ENCODE measurements around the gene BCAS3.
A peak's percentile ranks its signal among the peaks of the same experiment; 100 is the strongest.
"Not testable (repeated sequence)": the region's sequence is repeated elsewhere in the genome, so short reads cannot be mapped to it uniquely, and the experiment has no call there.

Gene BCAS3

DNA sequence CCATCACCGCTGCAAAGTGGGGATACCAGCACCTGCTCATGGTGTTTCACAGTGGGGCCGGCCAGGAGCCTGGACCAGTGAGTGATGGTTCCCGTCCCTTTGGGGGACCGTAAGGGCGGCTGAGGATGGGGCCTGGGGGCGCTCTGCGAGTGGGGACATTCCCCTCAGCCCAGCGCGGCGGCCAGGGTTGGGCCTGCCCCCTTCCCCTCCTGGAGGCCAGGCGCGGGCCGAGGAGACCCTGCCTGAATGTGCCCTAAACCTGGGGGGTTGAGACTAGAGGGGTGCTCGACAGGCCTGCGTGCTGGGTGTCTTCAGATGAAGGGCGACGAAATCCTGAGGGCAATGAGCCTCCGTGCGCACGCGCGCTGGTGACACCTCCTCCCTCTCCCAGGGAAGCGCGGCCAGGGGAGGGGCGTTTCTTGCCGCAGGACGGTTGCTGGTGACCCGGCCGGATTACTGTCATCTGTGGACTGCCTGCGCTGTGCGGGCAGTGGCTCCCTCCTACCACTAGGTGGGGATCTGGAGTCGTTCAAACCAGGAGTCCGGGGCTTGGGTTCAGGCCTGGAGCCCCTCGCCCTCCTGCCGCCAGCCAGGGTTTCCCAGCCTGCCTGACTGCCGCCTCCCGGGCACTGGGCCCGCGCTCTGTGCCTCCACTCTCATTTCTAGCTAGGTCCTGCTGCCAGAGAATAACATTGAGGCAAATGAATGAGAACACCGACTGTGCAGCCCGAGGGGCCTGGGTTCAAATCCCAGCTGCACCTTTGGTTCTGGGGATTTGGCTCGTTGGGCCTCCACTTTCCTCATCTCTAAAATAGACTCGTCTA is 739.1 kb downstream of the BCAS3 start:
- peak in 1 of 2 experiments; percentile 42 for DNase-seq

DNA sequence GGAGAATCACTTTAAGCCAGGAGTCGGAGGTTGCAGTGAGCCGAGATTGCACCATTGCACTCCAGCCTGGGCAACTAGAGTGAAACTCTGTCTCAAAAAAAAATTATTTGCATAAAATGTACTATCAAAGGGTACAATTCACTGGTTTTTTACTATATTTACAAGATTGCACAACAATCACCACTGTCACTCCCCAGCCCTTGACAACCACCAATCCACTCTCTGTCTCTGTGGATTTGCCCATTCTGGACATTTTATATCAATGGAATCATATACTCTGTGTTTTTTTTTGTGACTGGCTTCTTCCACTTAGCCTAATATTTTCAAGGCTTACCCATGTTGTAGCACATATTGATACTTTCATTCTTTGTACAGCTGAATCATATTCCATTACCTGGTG is 740.8 kb downstream of the BCAS3 start:
- no peak for DNase-seq

DNA sequence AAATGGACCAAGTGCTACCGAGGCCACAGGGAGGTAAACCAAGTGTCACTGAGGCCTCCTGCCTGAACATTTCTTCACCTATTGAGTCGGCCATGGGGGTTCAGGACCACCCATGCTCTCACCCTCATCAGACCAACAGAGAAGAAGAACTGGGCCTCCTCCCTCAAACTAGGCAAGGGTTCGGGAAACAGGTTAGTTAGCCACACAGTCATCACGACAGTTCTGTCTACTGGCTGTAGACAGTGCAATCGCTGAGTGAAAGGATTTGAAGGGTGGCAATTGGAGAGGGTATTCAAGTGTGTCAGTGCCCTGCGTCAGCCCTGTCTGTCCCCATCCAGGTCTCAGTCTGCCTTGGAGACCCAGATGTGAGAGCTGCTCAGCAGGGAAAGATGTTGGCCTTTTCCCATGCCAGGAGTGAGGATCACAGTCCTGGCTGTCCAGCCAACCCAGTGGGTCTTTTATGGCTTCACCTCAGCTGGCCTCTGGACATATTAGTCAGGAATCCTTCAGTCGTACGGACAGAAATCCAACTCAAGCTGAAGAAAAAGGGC is 741.9 kb downstream of the BCAS3 start:
- DNase-seq, result no peak

DNA sequence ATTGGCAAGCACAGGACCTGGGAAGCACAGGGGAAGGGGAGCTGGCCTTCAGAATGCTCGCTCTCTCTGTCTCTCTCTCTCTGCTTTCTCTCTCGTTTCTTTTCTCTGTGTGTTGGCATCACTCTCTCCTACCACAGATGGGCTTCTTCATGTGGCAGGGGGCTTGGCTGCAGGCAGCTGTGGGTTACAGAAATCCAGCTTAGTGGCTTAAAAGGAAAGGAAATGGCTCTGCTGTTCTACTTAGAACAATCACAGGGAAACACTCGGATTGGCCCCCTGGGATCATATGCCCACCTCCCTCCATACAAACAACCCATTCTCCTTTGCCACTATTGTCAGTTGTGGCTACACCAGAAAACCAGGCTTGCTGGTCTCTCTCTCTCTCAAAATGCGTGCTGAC is 742.4 kb downstream of the BCAS3 start:
- DNase-seq, result no peak

DNA sequence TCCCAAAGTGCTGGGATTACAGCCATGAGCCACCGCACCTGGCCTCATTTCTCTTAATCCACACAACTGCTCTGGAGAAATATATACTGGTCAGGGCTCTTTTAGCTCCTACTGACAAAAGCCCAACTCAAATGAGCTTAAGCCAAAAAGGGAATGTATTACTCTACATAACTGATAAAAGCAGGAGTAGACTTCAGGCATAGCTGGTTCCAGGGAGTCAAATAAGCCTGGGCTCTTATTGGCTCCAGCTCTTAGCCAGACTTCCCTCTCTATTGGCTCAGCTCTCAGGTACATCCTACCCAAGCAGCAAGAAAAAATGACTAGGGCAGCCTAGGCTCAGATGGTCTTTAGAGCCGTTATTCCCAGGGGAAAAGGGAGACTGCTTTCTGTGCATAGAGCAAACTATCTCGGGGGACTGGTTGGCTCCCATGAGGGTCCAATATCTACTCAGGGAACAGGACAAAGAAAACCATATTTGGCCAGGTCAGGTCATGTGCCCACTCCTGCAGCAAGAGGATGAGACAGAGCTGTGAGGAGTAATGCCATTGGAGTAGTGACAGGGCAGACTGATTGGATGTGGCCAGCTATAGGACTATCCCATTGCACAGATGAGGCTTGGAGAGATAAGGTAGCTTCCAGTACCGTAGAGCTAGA is 743.2 kb downstream of the BCAS3 start:
- no peak for DNase-seq

DNA sequence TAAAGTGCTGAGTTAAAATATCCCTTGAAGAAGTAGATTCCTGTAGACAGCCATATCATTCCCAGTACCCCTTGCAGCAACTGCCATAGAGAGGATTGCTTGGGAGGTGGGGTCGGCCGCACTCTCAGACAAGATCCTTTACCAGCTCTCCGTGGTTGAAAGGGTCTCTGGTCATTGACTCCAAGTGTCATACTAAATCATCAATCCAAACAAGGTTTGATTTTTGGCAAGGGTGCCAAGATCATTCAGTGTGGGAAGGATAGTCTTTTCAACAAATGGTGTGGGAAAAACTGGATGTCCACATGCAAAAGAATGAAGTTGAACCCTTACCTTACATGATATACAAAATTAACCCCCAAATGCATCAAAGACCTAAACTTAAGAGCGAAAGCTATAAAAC is 743.8 kb downstream of the BCAS3 start:
- DNase-seq, result no peak

DNA sequence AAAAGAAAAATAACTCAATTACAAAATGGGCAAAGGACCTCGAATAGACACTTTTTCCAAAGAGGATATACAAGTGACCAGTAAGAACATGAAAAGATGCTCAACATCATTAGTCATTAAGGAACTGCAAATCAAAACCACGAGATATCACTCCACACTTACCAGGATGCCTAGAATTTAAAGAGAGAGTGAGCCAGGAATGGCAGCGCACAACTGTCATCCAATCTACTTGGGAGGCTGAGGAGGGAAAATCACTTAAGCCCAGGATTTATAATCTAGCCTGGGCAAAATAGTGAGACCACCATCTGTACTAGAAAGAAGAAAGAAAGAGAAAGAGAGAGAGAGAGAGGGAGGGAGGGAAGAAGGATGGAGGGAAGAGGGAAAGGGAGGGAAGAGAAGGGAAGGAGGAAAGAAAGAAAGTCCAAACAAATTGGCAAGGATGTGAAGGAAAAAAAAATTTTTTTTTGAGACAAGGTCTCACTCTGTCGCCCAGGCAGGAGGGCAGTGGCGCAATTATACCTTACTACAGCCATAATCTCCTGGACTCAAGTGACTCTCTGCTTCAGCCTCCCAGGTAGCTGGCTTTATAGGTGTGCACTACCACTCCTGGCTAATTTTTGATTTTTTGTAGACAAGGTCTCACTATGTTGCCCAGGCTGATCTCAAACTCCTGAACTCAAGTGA is 744.6 kb downstream of the BCAS3 start:
- DNase-seq, result no peak

DNA sequence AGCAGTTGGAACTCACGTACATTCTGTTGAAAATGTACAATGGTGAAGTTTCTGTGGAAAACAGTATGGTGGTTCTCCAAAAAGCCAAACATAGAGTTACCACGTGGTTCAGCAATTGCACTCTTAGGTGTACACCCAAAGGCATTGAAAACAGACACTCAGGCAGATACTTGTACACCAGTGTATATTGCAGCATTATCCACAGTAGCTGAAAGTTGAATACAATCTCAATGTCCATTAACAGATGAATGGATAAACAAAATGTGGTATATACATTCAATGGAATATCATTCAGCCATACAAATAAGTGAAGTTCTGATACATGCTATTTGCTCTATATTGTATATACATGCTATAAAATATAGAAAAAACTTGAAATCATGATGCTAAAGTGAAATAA is 745.2 kb downstream of the BCAS3 start:
- DNase-seq, result no peak

DNA sequence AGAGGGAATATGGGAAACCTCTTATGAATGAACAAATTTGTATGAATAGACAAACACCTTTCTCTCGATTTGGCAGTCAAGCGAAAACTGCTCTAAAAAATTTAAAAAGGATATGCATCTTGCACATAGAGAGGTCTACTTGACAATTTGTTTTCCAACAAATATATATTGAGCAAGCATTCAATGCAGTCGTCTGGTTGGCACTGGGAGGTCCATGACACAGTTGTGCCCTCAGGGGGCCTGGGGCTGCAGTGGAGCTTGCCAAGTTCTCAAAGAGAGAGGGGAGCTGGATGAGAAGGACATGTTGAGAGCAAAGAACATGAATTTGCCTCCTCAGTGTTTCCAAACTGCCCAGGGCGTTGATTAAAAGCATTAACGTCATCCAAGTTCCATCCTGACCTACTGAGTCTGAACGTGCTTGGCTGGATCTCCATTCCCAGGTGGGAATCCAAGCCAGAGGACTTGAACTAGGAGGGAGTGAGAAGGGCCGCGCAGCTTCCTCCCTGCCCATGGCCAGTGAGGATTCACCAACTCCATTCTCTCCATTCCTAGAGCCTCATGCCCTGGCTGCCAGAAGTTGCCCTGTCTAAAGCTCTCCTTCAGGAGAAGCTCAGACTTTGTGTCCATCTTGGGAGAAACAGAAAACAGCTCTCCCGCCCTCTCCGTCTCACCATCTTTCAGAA is 746.5 kb downstream of the BCAS3 start:
- no peak for DNase-seq

DNA sequence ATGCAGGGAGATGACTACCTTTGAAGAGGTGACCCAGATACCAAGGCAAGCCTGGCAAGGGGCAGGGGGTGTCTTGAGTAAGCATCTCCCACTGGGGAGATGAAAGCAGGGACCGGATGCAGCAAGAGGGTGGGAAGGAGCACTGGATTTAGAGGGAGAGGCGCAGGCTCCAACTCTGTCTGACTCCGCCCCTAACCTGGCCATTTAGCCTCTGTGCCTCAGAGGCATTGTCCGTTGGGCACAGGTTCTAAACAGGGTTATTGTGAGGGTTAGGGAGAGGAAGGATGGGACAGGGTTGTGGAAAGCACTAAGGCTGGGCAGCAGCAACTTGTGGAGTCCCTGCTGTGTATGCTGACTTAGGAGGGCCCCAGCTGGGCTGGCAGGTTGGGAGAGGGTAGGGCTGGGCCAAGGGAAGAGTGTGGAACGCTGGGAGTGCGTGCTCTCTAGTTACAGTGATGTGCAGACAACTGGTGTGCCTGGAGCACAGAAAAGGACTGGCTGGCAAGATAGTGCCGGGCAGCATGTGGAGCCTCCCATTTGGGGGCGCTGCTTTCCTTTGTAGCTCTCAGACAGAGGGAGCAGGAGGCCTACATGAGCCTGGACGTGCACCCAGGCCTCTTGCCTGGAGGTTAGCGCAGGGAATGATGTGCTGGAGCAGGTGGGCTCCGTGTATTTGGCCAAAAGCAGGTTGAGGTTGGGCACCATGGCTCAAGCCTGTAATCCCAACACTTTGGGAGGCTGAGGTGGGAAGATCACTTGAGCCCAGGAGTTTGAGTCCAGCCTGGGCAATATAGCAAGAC is 748.2 kb downstream of the BCAS3 start:
- no peak for DNase-seq

DNA sequence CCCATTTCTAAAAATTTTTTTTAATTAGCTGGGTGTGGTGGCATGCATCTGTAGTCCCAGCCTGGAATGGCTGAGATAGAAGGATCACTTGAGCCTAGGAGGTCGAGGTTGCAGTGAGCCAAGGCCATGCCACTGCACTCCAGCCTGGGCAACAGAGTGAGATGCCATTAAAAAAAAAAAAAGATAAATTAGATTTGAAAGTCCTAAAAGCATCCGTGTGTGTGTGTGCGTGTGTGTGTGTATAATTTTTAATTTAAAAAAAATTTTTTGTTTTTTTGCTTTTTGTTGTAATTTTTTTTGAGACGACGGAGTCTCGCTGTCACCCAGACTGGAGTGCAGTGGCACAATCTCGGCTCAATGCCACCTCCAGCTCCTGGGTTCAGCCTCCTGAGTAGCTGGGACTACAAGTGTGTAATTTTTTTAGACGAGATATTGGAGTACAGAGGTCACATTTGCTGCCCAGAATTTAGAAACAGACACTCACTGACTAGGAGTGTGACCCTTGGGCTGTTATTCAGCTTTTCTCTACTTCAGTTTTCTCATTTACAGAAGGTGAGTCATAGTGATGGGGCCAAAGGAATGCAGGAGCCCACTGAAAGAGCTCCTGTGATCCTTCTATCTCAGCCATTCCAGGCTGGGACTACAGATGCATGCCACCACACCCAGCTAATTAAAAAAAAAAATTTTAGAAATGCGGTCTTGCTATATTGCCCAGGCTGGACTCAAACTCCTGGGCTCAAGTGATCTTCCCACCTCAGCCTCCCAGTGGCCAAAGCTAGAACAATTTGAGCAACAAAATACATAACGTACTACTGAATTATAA is 749.0 kb downstream of the BCAS3 start:
- DNase-seq, result no peak

DNA sequence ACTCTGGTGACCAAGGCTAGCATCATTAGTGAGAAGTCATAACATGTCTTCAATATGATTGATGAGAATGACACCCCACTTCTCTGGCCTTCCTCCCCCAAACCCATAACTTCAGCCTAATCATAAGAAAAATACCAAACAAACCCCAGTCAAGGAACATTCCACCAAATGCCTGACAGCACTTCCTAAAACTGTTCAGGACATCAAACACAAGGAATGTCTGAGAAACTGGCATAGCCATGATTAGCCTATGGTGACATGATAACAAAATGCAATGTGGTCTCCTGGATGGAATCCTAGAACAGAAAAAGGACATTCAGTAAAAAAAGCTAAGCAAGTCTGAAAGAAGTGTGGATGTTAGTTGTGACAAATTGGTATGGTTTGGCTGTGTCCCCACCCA is 749.9 kb downstream of the BCAS3 start:
- no peak for DNase-seq

DNA sequence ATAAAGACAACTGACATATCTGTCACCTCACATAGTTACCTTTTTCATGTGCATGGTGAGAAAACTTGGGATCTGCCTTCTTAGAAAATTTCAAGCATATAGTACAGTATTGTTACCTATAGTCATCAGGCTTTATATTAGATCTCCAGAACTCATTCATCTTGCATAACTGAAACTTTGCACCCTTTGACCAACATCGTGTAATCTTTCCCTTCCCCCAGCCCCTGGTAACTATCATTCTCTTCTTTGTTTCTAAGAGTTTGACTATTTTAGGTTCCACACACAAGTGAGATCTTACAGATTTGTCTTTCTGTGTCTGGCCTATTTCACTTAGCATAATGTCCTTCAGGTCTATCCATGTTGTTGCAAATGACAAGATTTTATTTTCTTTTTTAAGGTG is 751.6 kb downstream of the BCAS3 start:
- DNase-seq, result no peak

DNA sequence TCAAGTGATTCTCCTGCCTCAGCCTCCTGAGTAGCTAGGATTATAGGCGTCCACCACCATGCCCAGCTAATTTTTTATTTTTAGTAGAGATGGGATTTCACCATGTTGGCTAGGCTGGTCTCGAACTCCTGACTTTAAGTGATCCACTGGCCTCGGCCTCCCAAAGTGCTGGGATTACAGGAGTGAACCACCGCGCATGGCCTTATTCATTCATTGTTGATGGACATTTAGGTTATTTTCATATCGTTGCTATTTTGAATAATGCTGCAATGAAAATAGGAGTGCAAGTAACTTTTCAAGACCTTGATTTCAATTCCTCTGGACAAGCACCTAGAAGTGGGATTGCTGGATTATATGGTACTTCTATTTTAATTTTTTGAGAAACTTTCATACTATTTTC is 752.2 kb downstream of the BCAS3 start:
- DNase-seq, result not testable (repeated sequence)

DNA sequence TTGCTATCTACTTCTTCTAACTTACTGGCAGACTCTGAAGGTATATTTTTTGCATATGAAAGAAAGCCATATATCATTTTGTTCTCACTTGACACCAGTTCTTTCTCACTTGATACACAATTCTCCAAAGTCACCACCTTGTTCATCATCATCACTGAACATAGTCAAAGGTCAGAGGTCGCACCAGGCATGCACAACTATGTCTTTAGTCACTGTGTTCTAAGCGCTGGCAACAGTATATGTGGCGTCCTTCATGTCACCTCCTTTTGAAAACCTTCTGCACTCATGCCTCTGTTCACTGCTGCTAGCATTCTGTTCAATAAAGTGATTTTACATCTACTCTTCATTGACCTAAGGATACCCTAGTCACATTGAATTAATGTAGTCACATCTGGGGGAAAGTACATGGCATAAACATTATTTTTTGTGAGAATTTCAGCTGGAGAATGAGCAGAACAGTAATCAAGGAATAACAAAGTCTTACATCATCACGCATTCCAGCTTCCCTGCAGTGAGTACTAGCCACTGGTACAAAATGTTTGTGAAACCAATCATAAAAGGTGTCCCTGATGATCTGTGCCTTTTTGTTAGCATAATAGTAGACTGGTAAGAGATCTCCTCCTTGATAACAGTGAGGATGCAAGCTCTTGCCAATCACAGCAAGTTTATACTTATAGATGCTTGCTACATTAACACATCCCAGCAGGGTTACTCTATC is 754.1 kb downstream of the BCAS3 start:
- DNase-seq, result no peak

DNA sequence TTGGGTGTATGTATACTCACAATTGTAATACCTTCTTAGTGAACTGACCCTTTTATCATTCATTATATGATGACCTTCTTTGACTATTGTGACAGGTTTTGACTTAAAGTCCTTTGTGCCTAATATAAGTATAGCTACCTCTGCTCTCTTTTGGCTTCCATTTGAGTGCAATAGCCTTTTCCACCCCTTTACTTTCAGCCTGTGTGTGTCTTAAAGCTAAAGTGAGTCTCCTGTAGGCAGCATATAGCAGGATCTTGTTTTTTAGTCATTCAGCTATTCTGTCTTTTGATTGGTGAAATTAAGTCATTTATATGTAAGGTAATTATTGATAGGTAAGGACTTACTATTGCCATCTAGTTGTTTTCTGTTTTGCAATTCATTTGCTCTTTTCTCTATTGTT is 758.6 kb downstream of the BCAS3 start:
- no peak for DNase-seq

DNA sequence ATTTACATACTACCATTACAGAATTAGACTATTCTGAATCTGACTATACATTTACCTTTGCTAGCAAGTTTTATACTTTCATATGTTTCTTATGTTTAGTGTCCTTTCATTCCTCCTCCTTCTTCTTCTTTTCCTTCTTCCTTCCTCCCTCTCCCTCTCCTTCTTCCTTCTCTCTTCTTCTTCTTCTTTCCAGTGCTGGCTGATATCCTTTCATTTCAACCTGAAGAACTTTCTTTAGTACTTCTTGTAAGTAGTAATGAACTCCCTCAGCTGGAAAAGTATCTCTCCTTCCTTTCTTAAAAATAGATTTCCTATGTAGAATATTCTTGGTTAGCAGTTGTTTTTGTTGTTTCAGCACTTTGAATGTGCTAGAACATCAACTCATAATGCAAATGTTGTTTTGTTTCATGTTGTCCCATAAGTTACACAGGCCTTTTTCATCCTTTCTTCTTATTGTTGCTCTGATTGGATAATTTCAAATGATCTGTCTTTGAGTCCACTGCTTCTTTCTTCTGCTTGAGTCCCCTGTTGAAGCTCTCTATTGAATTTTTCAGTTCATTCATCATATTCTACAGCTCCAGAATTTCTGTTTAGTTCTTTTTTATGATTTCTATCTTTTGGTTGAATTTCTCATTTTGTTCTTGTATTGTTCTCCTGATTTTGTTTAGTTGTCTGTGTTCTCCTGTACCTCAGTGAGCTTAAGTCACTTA is 759.5 kb downstream of the BCAS3 start:
- DNase-seq, result no peak

DNA sequence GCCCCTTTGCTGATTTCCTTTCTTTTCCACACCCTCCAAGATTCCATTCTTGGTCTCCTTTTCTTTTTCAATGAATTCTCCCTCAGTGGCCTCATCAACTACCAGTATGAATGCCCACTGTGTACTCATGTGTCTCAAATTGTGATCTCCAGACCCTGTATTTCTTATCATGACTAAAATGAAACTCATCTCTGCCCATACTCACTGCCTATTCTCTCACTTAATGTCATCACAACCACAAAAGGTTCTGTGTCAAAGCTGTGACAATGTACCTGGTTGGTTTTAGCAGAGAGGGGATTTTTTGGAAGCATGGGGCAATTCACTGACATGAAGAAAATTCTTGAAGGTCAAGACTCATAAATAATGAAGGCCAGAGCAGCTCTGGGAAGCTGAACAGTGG is 763.0 kb downstream of the BCAS3 start:
- no peak for DNase-seq

DNA sequence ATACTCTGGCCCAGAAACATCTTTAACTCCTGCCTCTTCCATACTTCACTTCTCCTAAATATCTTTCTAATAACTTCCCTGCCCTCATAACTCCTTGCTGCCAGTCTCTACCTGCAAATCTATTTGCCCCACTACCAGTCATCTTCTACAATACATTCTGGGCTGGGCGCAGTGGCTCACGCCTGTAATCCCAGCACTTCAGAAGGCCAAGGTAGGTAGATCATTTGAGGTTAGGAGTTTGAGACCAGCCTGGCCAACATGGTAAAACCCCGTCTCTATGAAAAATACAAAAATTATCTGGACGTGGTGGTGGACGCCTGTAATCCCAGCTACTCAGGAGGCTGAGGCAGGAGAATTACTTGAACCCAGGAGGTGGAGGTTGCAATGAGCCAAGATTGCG is 763.9 kb downstream of the BCAS3 start:
- DNase-seq, result not testable (repeated sequence)
